Testis (tissue), 3 donors: ENCODE data around the gene UGT2B17. TPM values are rescaled to one million over a fixed set of nuclear protein-coding genes. Genes with fewer than 3 reads are reported as not detected.

Experiments used
- DNase-seq: peaks from one replicate; pipeline ENCODE4 v3.0.0-alpha.2; 2019
- H3K27ac ChIP-seq, 2 donors: fragments of 200-600 bp; sonication (generic); one replicate each; pipeline ENCODE4 v1.5.1; 2019
- H3K27me3 ChIP-seq: fragments of 200-600 bp; sonication (generic); one replicate; pipeline ENCODE4 v1.5.1; 2019
- H3K36me3 ChIP-seq: fragments of 200-600 bp; sonication (generic); one replicate; pipeline ENCODE4 v1.5.1; 2017; ENCODE audit warnings: low read depth; ENCODE audit errors: missing control alignments
- H3K4me1 ChIP-seq: fragments of 200-600 bp; sonication (generic); one replicate; pipeline ENCODE4 v1.5.1; 2019
- H3K4me3 ChIP-seq, 2 donors: fragments of 200-600 bp; sonication (generic); one replicate each; pipeline ENCODE4 v1.5.1; 2017 to 2019
- H3K9me3 ChIP-seq: fragments of 200-600 bp; sonication (generic); one replicate; pipeline ENCODE4 v1.5.1; 2017
- POLR2A ChIP-seq: fragments of 450-650 bp; IDR thresholded peaks from one replicate; pipeline ENCODE4 v1.6.1; 2017; ENCODE audit warnings: antibody characterized with exemption, mild to moderate bottlenecking, moderate library complexity
- WGBS, 2 donors: methylation state at CpG; one replicate each; pipeline ENCODE4 v1.1.5; 2018; 5-methylcytosine and 5-hydroxymethylcytosine counted together
- intact Hi-C: fragments of 100-400 bp; cut with DNase I; formaldehyde crosslinking; loops from one replicate; pipeline ENCODE4 v1.15.1; 2023; ENCODE audit warnings: low total_unique reads
- polyA plus RNA-seq: library from polyadenylated mRNA; stranded (reverse); fragments of 350-450 nt; fragmentation: Illumina TruSeq; extraction: RNeasy Lipid Tissue Mini Kit (QIAGEN cat#74804); gene quantifications from one replicate; pipeline ENCODE4 v1.2.3, GENCODE V29; 2014; ENCODE audit warnings: low read depth, low replicate concordance; ENCODE audit not compliant: insufficient read depth
- total RNA-seq, 2 donors: library from RNA; depleted of rRNA; stranded (reverse); fragments of >200 nt; gene quantifications; one replicate each; pipeline ENCODE4 v1.2.3, GENCODE V29; 2016
- TF ChIP-seq, protein P1 (sequence below), 3 experiments: fragments of 450-650 bp in 2 of 3; fragments of 200-600 bp in 1 of 3; sonication (generic) in 1 of 3; IDR thresholded peaks; one replicate each; pipeline ENCODE4 v1.5.1; 2016 to 2019; ENCODE audit warnings: antibody characterized with exemption in 3 of 3, mild to moderate bottlenecking in 2 of 3, moderate library complexity in 1 of 3

The UGT2B17 gene
- total and polyA plus RNA-seq, 3 donors from 2014 or later: 0.24 TPM; not detected in 2

DNA sequence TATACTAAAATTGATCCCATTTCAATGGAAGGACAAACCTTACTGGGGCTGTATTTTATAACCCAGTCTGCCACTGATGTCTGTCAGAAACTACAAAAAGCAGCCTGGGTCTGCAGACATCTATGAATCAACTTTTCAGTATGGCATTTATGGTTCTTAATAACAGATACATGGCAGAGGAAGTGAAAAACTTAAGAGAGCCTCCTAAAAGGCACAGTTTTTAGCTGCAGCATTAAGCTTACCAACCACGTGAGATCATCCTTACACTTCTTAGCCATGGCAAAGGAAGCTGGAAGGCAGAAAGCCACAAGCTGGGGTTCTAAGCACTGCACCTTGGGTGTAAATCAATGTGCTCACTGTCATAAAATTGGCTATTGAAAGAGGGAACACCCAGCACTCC is 16.6 kb upstream of the UGT2B17 start:
- Histone ChIP-seq H3K27ac (no peak overlapping the region), H3K36me3 (no peaks in the 10 kb centered on the region), H3K9me3 (no peaks in the 10 kb centered on the region), H3K4me3 (no peak overlapping the region), H3K27me3 (no peaks in the 10 kb centered on the region), H3K4me1 (no peaks in the 10 kb centered on the region)
- WGBS, 2 donors: 78 to 93% methylated on average over 1 of the region's 1 CpG
- DNase-seq: no peak
- intact Hi-C loops: no loop called here
- no peak for TF ChIP-seq POLR2A
- TF ChIP-seq, protein P1, sequence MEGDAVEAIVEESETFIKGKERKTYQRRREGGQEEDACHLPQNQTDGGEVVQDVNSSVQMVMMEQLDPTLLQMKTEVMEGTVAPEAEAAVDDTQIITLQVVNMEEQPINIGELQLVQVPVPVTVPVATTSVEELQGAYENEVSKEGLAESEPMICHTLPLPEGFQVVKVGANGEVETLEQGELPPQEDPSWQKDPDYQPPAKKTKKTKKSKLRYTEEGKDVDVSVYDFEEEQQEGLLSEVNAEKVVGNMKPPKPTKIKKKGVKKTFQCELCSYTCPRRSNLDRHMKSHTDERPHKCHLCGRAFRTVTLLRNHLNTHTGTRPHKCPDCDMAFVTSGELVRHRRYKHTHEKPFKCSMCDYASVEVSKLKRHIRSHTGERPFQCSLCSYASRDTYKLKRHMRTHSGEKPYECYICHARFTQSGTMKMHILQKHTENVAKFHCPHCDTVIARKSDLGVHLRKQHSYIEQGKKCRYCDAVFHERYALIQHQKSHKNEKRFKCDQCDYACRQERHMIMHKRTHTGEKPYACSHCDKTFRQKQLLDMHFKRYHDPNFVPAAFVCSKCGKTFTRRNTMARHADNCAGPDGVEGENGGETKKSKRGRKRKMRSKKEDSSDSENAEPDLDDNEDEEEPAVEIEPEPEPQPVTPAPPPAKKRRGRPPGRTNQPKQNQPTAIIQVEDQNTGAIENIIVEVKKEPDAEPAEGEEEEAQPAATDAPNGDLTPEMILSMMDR (IDR thresholded peaks at IDR 0.05): no peak

DNA sequence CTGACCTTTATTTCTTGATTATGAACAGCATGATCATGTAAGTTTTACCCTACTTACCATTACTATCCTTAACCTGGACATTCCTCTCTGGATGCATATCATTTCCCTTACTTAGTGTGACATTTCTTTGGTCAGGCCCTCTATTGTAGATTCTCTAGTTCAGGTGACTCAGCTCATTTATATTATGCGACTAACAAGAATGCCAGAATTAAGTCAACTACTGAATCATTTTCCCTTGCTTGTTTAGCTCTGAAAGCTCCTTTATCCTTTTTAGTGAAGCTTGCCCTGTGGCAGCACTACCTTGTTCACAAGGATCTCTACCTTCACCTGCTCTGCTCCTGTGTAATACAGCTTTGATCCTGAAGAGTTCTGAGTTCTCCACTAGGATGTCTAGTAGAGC is 15.1 kb upstream of the UGT2B17 start:
- Histone ChIP-seq H3K36me3 (no peaks in the 10 kb centered on the region), H3K9me3 (no peaks in the 10 kb centered on the region), H3K4me1 (no peaks in the 10 kb centered on the region), H3K27me3 (no peaks in the 10 kb centered on the region), H3K27ac (no peak overlapping the region), H3K4me3 (no peak overlapping the region)
- no peak for DNase-seq
- intact Hi-C loops: no loop called here
- no peak for TF ChIP-seq POLR2A
- TF ChIP-seq, protein P1 (IDR thresholded peaks at IDR 0.05): no peak
- WGBS, 2 donors: 78 to 87% methylated on average over 1 of the region's 1 CpG

DNA sequence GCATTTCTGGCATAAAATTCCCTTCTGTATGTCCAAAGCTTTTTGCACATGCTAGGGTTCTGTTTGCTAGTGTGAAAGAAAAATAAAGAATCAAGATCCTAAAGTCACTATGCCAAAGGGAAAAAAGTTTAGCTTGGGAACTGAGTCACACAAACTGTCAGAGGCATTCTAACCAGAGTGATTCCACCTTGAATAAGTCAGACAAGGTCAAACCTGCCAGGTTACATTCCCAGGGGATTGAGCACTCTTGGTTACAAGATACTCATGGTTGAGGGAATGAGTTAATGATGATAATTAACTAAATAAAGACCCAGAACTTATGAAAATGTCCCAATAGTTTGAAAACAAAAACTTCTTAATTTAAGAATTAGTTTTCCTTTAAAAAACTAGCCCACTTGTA is 13.7 kb upstream of the UGT2B17 start:
- Histone ChIP-seq H3K9me3 (no peaks in the 10 kb centered on the region), H3K27ac (no peak overlapping the region), H3K4me1 (no peaks in the 10 kb centered on the region), H3K36me3 (no peaks in the 10 kb centered on the region), H3K4me3 (no peak overlapping the region), H3K27me3 (no peaks in the 10 kb centered on the region)
- intact Hi-C loops: no loop called here
- no peak for DNase-seq
- TF ChIP-seq POLR2A: no peak
- TF ChIP-seq, protein P1 (IDR thresholded peaks at IDR 0.05): no peak

DNA sequence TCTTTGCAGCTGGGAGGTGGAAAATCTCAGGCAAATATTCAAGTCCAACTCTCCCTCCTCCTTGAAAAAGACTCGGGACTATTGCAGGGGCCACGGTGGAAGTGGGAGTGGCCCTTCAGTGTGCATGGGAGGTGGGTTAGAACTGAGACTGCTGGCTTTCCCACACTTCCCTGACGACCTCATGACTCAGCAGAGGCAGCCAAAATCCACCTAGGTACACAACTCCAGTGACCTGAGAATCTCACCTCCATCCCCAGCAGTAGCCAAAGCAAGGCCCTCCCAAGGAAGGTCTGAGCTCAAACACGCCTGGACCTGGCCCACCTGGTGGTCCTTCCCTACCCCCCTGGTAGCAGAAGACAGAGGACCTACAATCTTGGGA is 6.2 kb upstream of the UGT2B17 start:
- no peak overlapping the region for H3K27ac ChIP-seq
- H3K27me3 ChIP-seq: no peaks in the 10 kb centered on the region
- no peak for DNase-seq
- H3K36me3 ChIP-seq: no peaks in the 10 kb centered on the region
- H3K4me3 ChIP-seq: no peak overlapping the region
- H3K9me3 ChIP-seq: no peaks in the 10 kb centered on the region
- TF ChIP-seq, protein P1 (IDR thresholded peaks at IDR 0.05): no peak
- TF ChIP-seq POLR2A: no peak
- H3K4me1 ChIP-seq: no peaks in the 10 kb centered on the region
- intact Hi-C loops: no loop called here
- 58 to 67% methylated on average over 3 to 4 of the region's 4 CpGs for WGBS, 2 donors

DNA sequence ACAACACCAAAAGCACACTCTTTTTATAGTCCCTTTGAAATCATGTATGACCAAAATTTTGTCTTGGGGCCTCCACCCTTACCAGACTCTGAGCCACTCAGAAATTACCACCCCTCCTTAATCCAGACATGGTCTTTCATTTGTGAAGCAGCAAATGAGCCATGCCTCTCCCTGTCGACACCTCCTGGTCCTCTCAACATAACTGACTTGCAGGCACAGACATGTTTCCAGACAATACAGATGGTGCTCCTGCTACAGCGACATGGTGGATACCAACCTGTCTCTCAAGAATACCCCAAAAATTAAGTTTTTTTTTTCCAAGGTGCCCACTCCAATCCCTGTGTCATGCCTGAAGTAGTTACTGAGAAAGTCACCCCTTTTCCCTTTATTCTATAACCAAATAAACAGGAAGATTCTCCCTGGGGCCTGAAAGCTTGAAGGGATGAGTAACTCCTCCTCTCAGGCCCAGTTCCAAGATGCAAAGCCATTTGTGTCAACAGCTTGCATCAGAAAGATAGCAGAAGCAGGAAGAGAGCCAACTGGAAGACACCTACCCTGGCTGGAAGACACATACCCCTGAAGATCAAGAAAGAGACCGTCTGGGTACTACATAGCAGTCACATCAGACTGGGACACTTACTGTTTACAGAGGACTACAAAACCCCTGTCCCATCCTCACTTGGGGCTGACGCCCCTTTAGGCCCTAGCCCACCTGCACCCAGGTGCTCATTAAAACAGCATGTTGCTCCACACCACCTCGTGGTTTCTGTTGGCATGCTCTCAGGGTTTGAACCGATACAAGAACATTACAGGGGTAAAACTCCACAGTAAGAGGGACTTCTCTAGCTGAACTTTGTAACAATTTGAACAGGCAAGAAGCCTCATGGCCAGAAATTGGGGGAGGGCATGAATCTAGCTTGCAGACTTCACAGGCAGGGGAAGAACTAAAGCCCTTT is 5.5 kb upstream of the UGT2B17 start:
- H3K36me3 ChIP-seq: no peaks in the 10 kb centered on the region
- 71 to 81% methylated on average over 6 of the region's 6 CpGs for WGBS, 2 donors
- H3K4me1 ChIP-seq: no peaks in the 10 kb centered on the region
- no peak for TF ChIP-seq POLR2A
- TF ChIP-seq, protein P1 (IDR thresholded peaks at IDR 0.05): no peak
- H3K27ac ChIP-seq: no peak overlapping the region
- DNase-seq: peak; percentile 15
- H3K4me3 ChIP-seq: no peak overlapping the region
- intact Hi-C loops: no loop called here
- H3K27me3 ChIP-seq: no peaks in the 10 kb centered on the region
- H3K9me3 ChIP-seq: no peaks in the 10 kb centered on the region
